ENCODE measurements around the gene ITGA4.

GRCh38 chr2:181430406-181431118, 26.6 kb upstream of the ITGA4 start:
- no peak for TF ChIP-seq POLR2AphosphoS5 (IDR thresholded peaks at IDR 0.05; ENCODE audit: low read depth, low read length)
- no peak for TF ChIP-seq POLR2A (IDR thresholded peaks at IDR 0.05; ENCODE audit: low read depth, low read length)

Data from GM12892 (cell line).